GM10266 (cell line): ENCODE measurements around the gene RGPD6.
"Not testable (repeated sequence)": the region's sequence is repeated elsewhere in the genome, so short reads cannot be mapped to it uniquely, and the experiment has no call there.

ENCODE experiments used
- DNase-seq: peaks from one replicate; pipeline ENCODE4 v3.0.0; 2012; ENCODE audit errors: extremely low spot score

The RGPD6 gene

GRCh38 chr2:110576763-110577416 lies at the start of gene RGPD6:
Gene RGPD6, minus strand, starts transcription at chr2:110577222. Its CDS starts 198 bp downstream, at chr2:110577024.
- DNase-seq, result not testable (repeated sequence)

GRCh38 chr2:110619326-110619939 lies 42.4 kb upstream of the RGPD6 start:
- DNase-seq, result not testable (repeated sequence)

GRCh38 chr2:110613927-110614326 lies 36.9 kb upstream of the RGPD6 start:
- not testable (repeated sequence) for DNase-seq

GRCh38 chr2:110610613-110611250 lies 33.7 kb upstream of the RGPD6 start:
- not testable (repeated sequence) for DNase-seq

- DNase-seq, result not testable (repeated sequence)
Observed at GRCh38 chr2:110609843-110610612, 33.0 kb upstream of the RGPD6 start.

- DNase-seq, result not testable (repeated sequence)
Observed at GRCh38 chr2:110608788-110609502, 31.9 kb upstream of the RGPD6 start.

- not testable (repeated sequence) for DNase-seq
Observed at GRCh38 chr2:110605057-110605456, 28.0 kb upstream of the RGPD6 start.

GRCh38 chr2:110603917-110604591 lies 27.0 kb upstream of the RGPD6 start:
- DNase-seq, result not testable (repeated sequence)

- DNase-seq, result not testable (repeated sequence)
Observed at GRCh38 chr2:110602139-110602538, 25.1 kb upstream of the RGPD6 start.

GRCh38 chr2:110591973-110592372 lies 15.0 kb upstream of the RGPD6 start:
- DNase-seq, result not testable (repeated sequence)

GRCh38 chr2:110589677-110590330 lies 12.8 kb upstream of the RGPD6 start:
- not testable (repeated sequence) for DNase-seq

- DNase-seq, result not testable (repeated sequence)
Observed at GRCh38 chr2:110588520-110588919, 11.5 kb upstream of the RGPD6 start.

GRCh38 chr2:110579216-110579965 lies 2.4 kb upstream of the RGPD6 start:
- DNase-seq, result not testable (repeated sequence)

GRCh38 chr2:110578429-110578828 lies 1.4 kb upstream of the RGPD6 start:
- DNase-seq, result not testable (repeated sequence)

GRCh38 chr2:110499755-110500377 lies 77.2 kb downstream of the RGPD6 start:
- DNase-seq, result not testable (repeated sequence)

- not testable (repeated sequence) for DNase-seq
Observed at GRCh38 chr2:110496027-110496426, 81.0 kb downstream of the RGPD6 start.

- not testable (repeated sequence) for DNase-seq
Observed at GRCh38 chr2:110494488-110494887, 82.5 kb downstream of the RGPD6 start.

GRCh38 chr2:110488991-110489390 lies 88.0 kb downstream of the RGPD6 start:
- DNase-seq, result not testable (repeated sequence)

GRCh38 chr2:110482697-110483096 lies 94.3 kb downstream of the RGPD6 start:
- DNase-seq, result not testable (repeated sequence)
